NCI-H226 (cell line): ENCODE results near the gene RANBP9.
A peak's percentile ranks its signal among the peaks of the same experiment; 100 is the strongest.

ENCODE experiments used
- DNase-seq: peaks from one replicate; pipeline ENCODE4 v3.0.0-alpha.2; 2015

RANBP9 gene

GRCh38 chr6:13711733-13712598 is at the start of gene RANBP9:
RANBP9 (minus strand) TSS chr6:13711835; CDS start chr6:13711505, 330 bp downstream.
- DNase-seq = peak; percentile 77

- DNase-seq = peak; percentile 70
Measured at GRCh38 chr6:13760307-13761304, 49.0 kb upstream of the RANBP9 start.

- DNase-seq = no peak
Measured at GRCh38 chr6:13759025-13759424, 47.4 kb upstream of the RANBP9 start.

GRCh38 chr6:13754644-13755043 is 43.0 kb upstream of the RANBP9 start:
- no peak for DNase-seq

GRCh38 chr6:13743736-13744127 is 32.1 kb upstream of the RANBP9 start:
- no peak for DNase-seq

GRCh38 chr6:13742961-13743735 is 31.5 kb upstream of the RANBP9 start:
- DNase-seq = no peak

- no peak for DNase-seq
Measured at GRCh38 chr6:13741365-13741764, 29.7 kb upstream of the RANBP9 start.

GRCh38 chr6:13735031-13735430 is 23.4 kb upstream of the RANBP9 start:
- no peak for DNase-seq

- peak; percentile 63 for DNase-seq
Measured at GRCh38 chr6:13733178-13733887, 21.7 kb upstream of the RANBP9 start.

- DNase-seq = no peak
Measured at GRCh38 chr6:13730704-13731103, 19.1 kb upstream of the RANBP9 start.

- peak; percentile 79 for DNase-seq
Measured at GRCh38 chr6:13729891-13730290, 18.3 kb upstream of the RANBP9 start.

GRCh38 chr6:13725570-13725969 is 13.9 kb upstream of the RANBP9 start:
- peak; percentile 87 for DNase-seq

GRCh38 chr6:13725052-13725451 is 13.4 kb upstream of the RANBP9 start:
- DNase-seq = no peak

GRCh38 chr6:13724182-13724581 is 12.5 kb upstream of the RANBP9 start:
- DNase-seq = peak; percentile 90

GRCh38 chr6:13722880-13723279 is 11.2 kb upstream of the RANBP9 start:
- no peak for DNase-seq

GRCh38 chr6:13718123-13718458 is 6.5 kb upstream of the RANBP9 start:
- DNase-seq = no peak

- DNase-seq = no peak
Measured at GRCh38 chr6:13716955-13717295, 5.3 kb upstream of the RANBP9 start.

GRCh38 chr6:13716225-13716954 is 4.8 kb upstream of the RANBP9 start:
- DNase-seq = no peak

GRCh38 chr6:13715444-13715883 is 3.8 kb upstream of the RANBP9 start:
- DNase-seq = no peak

GRCh38 chr6:13712599-13712898 is 914 bp upstream of the RANBP9 start:
- DNase-seq = no peak

- DNase-seq = no peak
Measured at GRCh38 chr6:13711324-13711732, 307 bp downstream of the RANBP9 start.
